ENCODE measurements around the gene CCNG2. TPM values are rescaled to one million over a fixed set of nuclear protein-coding genes. Genes with fewer than 3 reads are reported as not detected.

CCNG2 gene
- total and polyA plus RNA-seq, 10 of the 15 experiments (the other 5 are each of a cell fraction or from before 2014, with no cell fraction given), result 1.9 to 70.6 (median 5.9) TPM

DNA sequence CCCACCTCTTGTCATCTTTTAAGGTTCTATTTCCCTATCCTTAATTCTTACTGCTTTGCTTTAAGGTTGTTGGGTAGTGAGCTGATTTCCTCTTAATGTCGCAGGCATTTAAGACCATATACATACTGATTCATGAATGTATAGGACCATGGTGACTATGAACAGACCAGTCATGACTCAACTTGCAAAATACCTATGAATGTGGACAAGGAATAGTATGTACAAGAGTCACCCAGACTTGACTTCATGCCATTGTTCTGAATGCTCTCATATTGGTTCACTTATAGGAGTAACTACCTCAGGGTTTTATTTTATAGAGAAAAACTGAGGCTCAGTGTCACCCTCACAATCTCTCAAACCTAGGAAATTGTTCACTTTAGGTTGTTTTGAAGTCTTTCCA is 44.3 kb downstream of the CCNG2 start:
- H3K9ac ChIP-seq (ENCODE audit: control insufficient read depth, insufficient read depth, low read length), result no peak overlapping the region
- H3K27ac ChIP-seq (ENCODE audit: control insufficient read depth, insufficient read depth), result no peak overlapping the region
- no peaks in the 10 kb centered on the region for H3K9me3 ChIP-seq (replicated peaks; ENCODE audit: control insufficient read depth, insufficient read depth, low read length)
- ChIA-PET SMC1A (ENCODE audit: uncharacterized antibody, unreplicated experiment) (interaction anchor here (0.9 to 12.8 kb wide), 15 partner anchors 8 to 158 kb away, joined by 3 to 286 read pairs (median 6); partner anchors contain the start of gene CCNG2), CTCF (interaction anchor here (0.8 to 16.8 kb wide), 13 partner anchors 7 to 152 kb away, joined by 3 to 535 read pairs (median 49); no protein-coding TSS in a partner anchor), RAD21 (ENCODE audit: unreplicated experiment) (interaction anchor here (0.9 to 9.4 kb wide), 10 partner anchors 7 to 154 kb away, joined by 3 to 229 read pairs (median 22); partner anchors contain the start of gene CCNG2), POLR2A (interaction anchor here (1.3 kb wide), 1 partner anchor 46 kb away, joined by 7 read pairs; no protein-coding TSS in a partner anchor)
- 0% methylated on average over 1 of the region's 1 CpG for WGBS (ENCODE audit: insufficient coverage, insufficient replicate concordance, low lambda C conversion rate, missing lambda C conversion rate)
- H3K4me1 ChIP-seq (ENCODE audit: control insufficient read depth, insufficient read depth, low read length), result peaks cover 12% of the 10 kb centered on the region
- BruUV-seq (replicated peaks), result no TSS peak
- no peak overlapping the region for H3K4me2 ChIP-seq (ENCODE audit: control insufficient read depth, insufficient read depth)
- H3K36me3 ChIP-seq (ENCODE audit: control insufficient read depth in 2 of 2, insufficient read depth in 2 of 2, low read length in 1 of 2), result no peaks in the 10 kb centered on the region
- DNase-seq (ENCODE audit: low read depth, low spot score) (no peak), ATAC-seq (no peak), FAIRE-seq (no peak)
- in situ Hi-C loops (cut with MboI), result loop anchor here (10.0 kb wide), 1 partner anchor 687 kb away; no protein-coding TSS in a partner anchor
- H2AFZ ChIP-seq (ENCODE audit: control insufficient read depth, low read depth, low read length), result no peak overlapping the region
- intact Hi-C loops (cut with micrococcal nuclease; ENCODE audit: unreplicated experiment), result loop anchor here (5.0 kb wide), 1 partner anchor 689 kb away; no protein-coding TSS in a partner anchor
- no peaks in the 10 kb centered on the region for H3K27me3 ChIP-seq (replicated peaks in 1 of 2; ENCODE audit: control insufficient read depth in 2 of 2, insufficient read depth in 2 of 2, low read length in 1 of 2)
- no peak overlapping the region for H3K4me3 ChIP-seq
- H4K20me1 ChIP-seq (ENCODE audit: control insufficient read depth, insufficient read depth), result no peaks in the 10 kb centered on the region
- TF ChIP-seq SP1 (IDR thresholded peaks at IDR 0.05; ENCODE audit: low read depth, low read length) (no peak), MYB (IDR thresholded peaks at IDR 0.05; ENCODE audit: borderline replicate concordance, low read depth, low read length) (no peak), MTA2 (IDR thresholded peaks at IDR 0.05; ENCODE audit: low read depth) (no peak), USF1 (IDR thresholded peaks at IDR 0.05; ENCODE audit: borderline replicate concordance, extremely low read length, insufficient read depth, low read depth, low read length) (no peak), ESRRA (IDR thresholded peaks at IDR 0.05; ENCODE audit: low read length) (no peak), CHD2 (IDR thresholded peaks at IDR 0.05; ENCODE audit: borderline replicate concordance, low read depth, low read length) (no peak), ZBED1 (IDR thresholded peaks at IDR 0.05; ENCODE audit: borderline replicate concordance) (no peak), RAD51 (IDR thresholded peaks at IDR 0.05) (no peak), PAX8 (IDR thresholded peaks at IDR 0.05) (no peak), SMARCA5 (IDR thresholded peaks at IDR 0.05) (no peak), FOXM1 (IDR thresholded peaks at IDR 0.05; ENCODE audit: low read depth, low read length) (no peak), CREM (IDR thresholded peaks at IDR 0.05; ENCODE audit: low read depth) (no peak), TCF12 (IDR thresholded peaks at IDR 0.05; ENCODE audit: low read depth, low read length) (no peak), RFX5 (IDR thresholded peaks at IDR 0.05; ENCODE audit: low read depth, low read length) (no peak), CREB1 (IDR thresholded peaks at IDR 0.05; ENCODE audit: low read depth) (no peak), NFYB (IDR thresholded peaks at IDR 0.05; ENCODE audit: insufficient read depth, low read depth, low read length) (no peak), MXI1 (IDR thresholded peaks at IDR 0.05; ENCODE audit: low read depth, low read length) (no peak)
- TF ChIP-seq, protein P1, sequence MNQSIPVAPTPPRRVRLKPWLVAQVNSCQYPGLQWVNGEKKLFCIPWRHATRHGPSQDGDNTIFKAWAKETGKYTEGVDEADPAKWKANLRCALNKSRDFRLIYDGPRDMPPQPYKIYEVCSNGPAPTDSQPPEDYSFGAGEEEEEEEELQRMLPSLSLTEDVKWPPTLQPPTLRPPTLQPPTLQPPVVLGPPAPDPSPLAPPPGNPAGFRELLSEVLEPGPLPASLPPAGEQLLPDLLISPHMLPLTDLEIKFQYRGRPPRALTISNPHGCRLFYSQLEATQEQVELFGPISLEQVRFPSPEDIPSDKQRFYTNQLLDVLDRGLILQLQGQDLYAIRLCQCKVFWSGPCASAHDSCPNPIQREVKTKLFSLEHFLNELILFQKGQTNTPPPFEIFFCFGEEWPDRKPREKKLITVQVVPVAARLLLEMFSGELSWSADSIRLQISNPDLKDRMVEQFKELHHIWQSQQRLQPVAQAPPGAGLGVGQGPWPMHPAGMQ (IDR thresholded peaks at IDR 0.05; ENCODE audit: borderline replicate concordance), result no peak
- H3K79me2 ChIP-seq (ENCODE audit: control insufficient read depth, insufficient read depth, low read length), result no peaks in the 10 kb centered on the region

All from GM12878 (cell line).